Fibroblast of mammary gland (primary cell): ENCODE results near the gene ZNF398.

Experiments used
- DNase-seq: peaks from one replicate; pipeline ENCODE4 v3.0.0-alpha.2; 2010; ENCODE audit warnings: low read depth
- H3K4me3 ChIP-seq: 2 replicates; pipeline ENCODE4 v1.5.1; 2011; ENCODE audit warnings: low read depth, mild to moderate bottlenecking, low read length, moderate library complexity; ENCODE audit not compliant: control insufficient read depth
- CTCF ChIP-seq: conservative IDR thresholded peaks from 2 replicates; pipeline ENCODE4 v1.5.1; 2011; ENCODE audit warnings: low read depth, low read length, inconsistent platforms; ENCODE audit not compliant: control insufficient read depth, insufficient read depth

Gene ZNF398

GRCh38 chr7:149195180-149196150, 48.2 kb downstream of the ZNF398 start, which contains the start of gene ZNF282:
TSS of gene ZNF282 (plus strand) at chr7:149195546. CDS start at chr7:149195590, 44 bp downstream.
- peak; percentile 53 for TF ChIP-seq CTCF
- peak within 1 kb of the TSS; percentile 83 for H3K4me3 ChIP-seq
- DNase-seq, result peak; percentile 84

GRCh38 chr7:149196151-149196704, 49.0 kb downstream of the ZNF398 start:
- H3K4me3 ChIP-seq, result peak overlapping the region; percentile 83
- no peak for TF ChIP-seq CTCF
- no peak for DNase-seq

- no peak for TF ChIP-seq CTCF
- DNase-seq, result peak; percentile 31
These were observed 49.5 kb downstream of the ZNF398 start for GRCh38 chr7:149196705-149197171.

GRCh38 chr7:149197675-149198074, 50.4 kb downstream of the ZNF398 start:
- H3K4me3 ChIP-seq, result no peak overlapping the region
- no peak for TF ChIP-seq CTCF
- DNase-seq, result no peak

More at GRCh38 chr7:149196705-149197171, 49.5 kb downstream of the ZNF398 start:
- peak overlapping the region; percentile 83 for H3K4me3 ChIP-seq

GRCh38 chr7:149198161-149198816, 51.0 kb downstream of the ZNF398 start:
- no peak for DNase-seq
- no peak for TF ChIP-seq CTCF
- no peak overlapping the region for H3K4me3 ChIP-seq

- no peak for DNase-seq
- no peak for TF ChIP-seq CTCF
- H3K4me3 ChIP-seq, result no peak overlapping the region
These were observed 52.2 kb downstream of the ZNF398 start for GRCh38 chr7:149199234-149199995.
